H1 (cell line): ENCODE results near the gene ERICH2. TPM values are rescaled to one million over a fixed set of nuclear protein-coding genes. Genes with fewer than 3 reads are reported as not detected.

ENCODE experiments used
- CTCF ChIA-PET: fragments of 300-600 bp; sonication (Branson Sonifier 250); formaldehyde crosslinking; loops from one replicate; lab custom pipeline; 2021; ENCODE audit not compliant: partially characterized antibody; lab: Charles Lee
- POLR2A ChIA-PET: fragments of 300-600 bp; sonication (Branson Sonifier 250); formaldehyde crosslinking; loops from one replicate; lab custom pipeline; 2021; ENCODE audit warnings: inconsistent platforms; ENCODE audit not compliant: partially characterized antibody; lab: Charles Lee
- DNase-seq, 2 experiments: peaks; one replicate each; pipeline versions ENCODE4 v3.0.0 to v3.0.0-alpha.2; 2010 to 2022; ENCODE audit warnings: low spot score in 2 of 2, low read depth in 1 of 2, mixed read lengths in 1 of 2
- FAIRE-seq: peaks from 2 replicates; lab custom pipeline; 2011; peaks lifted over from hg19 to GRCh38; lab: Jason Lieb, UNC
- H2AFZ ChIP-seq: 2 replicates; pipeline ENCODE4 v1.8.1; 2012; ENCODE audit warnings: low read length, inconsistent platforms
- H2AK5ac ChIP-seq: 2 replicates; pipeline ENCODE4 v1.6.1; 2013; ENCODE audit warnings: low read depth, low read length
- H2BK120ac ChIP-seq: replicated peaks from 2 replicates; pipeline ENCODE3; 2013; ENCODE audit warnings: low read depth, low read length, inconsistent platforms
- H2BK12ac ChIP-seq: 2 replicates; pipeline ENCODE4 v1.6.1; 2013; ENCODE audit warnings: low read depth, low read length
- H2BK15ac ChIP-seq: 2 replicates; pipeline ENCODE4 v1.6.1; 2013; ENCODE audit warnings: low read length
- H2BK20ac ChIP-seq: 2 replicates; pipeline ENCODE4 v1.6.1; 2013; ENCODE audit warnings: low read length
- H2BK5ac ChIP-seq: 2 replicates; pipeline ENCODE4 v1.6.1; 2013; ENCODE audit warnings: low read depth, low read length
- H3K14ac ChIP-seq: 2 replicates; pipeline ENCODE4 v1.6.1; 2013; ENCODE audit warnings: inconsistent platforms; ENCODE audit not compliant: insufficient read length
- H3K18ac ChIP-seq: 2 replicates; pipeline ENCODE4 v1.6.1; 2013; ENCODE audit warnings: low read length; ENCODE audit errors: extremely low read depth
- H3K23ac ChIP-seq: 2 replicates; pipeline ENCODE4 v1.6.1; 2013; ENCODE audit warnings: inconsistent platforms; ENCODE audit not compliant: insufficient read length
- H3K23me2 ChIP-seq: 2 replicates; pipeline ENCODE4 v1.6.1; 2013; ENCODE audit warnings: low read depth, low read length
- H3K27ac ChIP-seq: 2 replicates; pipeline ENCODE4 v1.6.1; 2011; ENCODE audit warnings: low read depth, low read length, inconsistent platforms
- H3K27me3 ChIP-seq, 4 experiments: replicated peaks in 1 of 4; 1 replicate in 1 of 4; 2 replicates in 3 of 4; pipeline versions ENCODE4 v1.6.1 to v1.8.1; 2011 to 2013; ENCODE audit warnings: low read length in 3 of 4, mild to moderate bottlenecking in 3 of 4, inconsistent platforms in 2 of 4, mixed read lengths in 2 of 4, moderate library complexity in 1 of 4; ENCODE audit not compliant: control insufficient read depth in 3 of 4, insufficient read depth in 3 of 4; ENCODE audit errors: extremely low read depth in 1 of 4
- H3K36me3 ChIP-seq, 4 experiments: 2 replicates each; pipeline versions ENCODE4 v1.6.1 to v1.8.1; 2011 to 2013; ENCODE audit warnings: mild to moderate bottlenecking in 4 of 4, low read length in 3 of 4, moderate library complexity in 2 of 4, control low read depth in 1 of 4, inconsistent platforms in 1 of 4; ENCODE audit not compliant: insufficient read depth in 4 of 4, control insufficient read depth in 2 of 4
- H3K4ac ChIP-seq: replicated peaks from 2 replicates; pipeline ENCODE3; 2013; ENCODE audit warnings: low read length, low read depth, mixed read lengths, inconsistent platforms; ENCODE audit not compliant: insufficient read length
- H3K4me1 ChIP-seq, 4 experiments: replicated peaks in 1 of 4; 1 replicate in 1 of 4; 2 replicates in 3 of 4; pipeline versions ENCODE4 v1.6.1 to v1.8.1; 2011 to 2013; ENCODE audit warnings: low read length in 3 of 4, inconsistent platforms in 2 of 4, mixed read lengths in 1 of 4; ENCODE audit not compliant: insufficient read depth in 4 of 4, control insufficient read depth in 3 of 4
- H3K4me2 ChIP-seq, 2 experiments: 2 replicates each; pipeline versions ENCODE4 v1.6.1 to v1.8.1; 2011 to 2013; ENCODE audit warnings: low read depth in 2 of 2, low read length in 2 of 2, control low read depth in 1 of 2, inconsistent platforms in 1 of 2, mild to moderate bottlenecking in 1 of 2; ENCODE audit not compliant: insufficient read depth in 1 of 2
- H3K4me3 ChIP-seq, 4 experiments: fragments of 200-600, 300-600 bp in 1 of 4; sonication (generic), shearing (Covaris generic), sonication (Bioruptor Twin) in 1 of 4; 2 replicates each; pipeline versions ENCODE4 v1.5.1 to v1.8.1; 2011 to 2016; ENCODE audit warnings: low read length in 4 of 4, low read depth in 3 of 4, control low read depth in 2 of 4, inconsistent platforms in 2 of 4, mild to moderate bottlenecking in 2 of 4, mixed read lengths in 1 of 4, moderate library complexity in 1 of 4; ENCODE audit not compliant: insufficient read depth in 2 of 4; ENCODE audit errors: extremely low read depth in 1 of 4
- H3K56ac ChIP-seq: replicated peaks from 2 replicates; pipeline ENCODE3; 2013; ENCODE audit warnings: low read depth, mild to moderate bottlenecking, mixed read lengths, low read length, inconsistent platforms; ENCODE audit not compliant: insufficient read length
- H3K79me1 ChIP-seq: 2 replicates; pipeline ENCODE4 v1.6.1; 2013; ENCODE audit warnings: low read depth, low read length, control low read depth
- H3K79me2 ChIP-seq, 2 experiments: 2 replicates each; pipeline versions ENCODE4 v1.6.1 to v1.8.1; 2012 to 2013; ENCODE audit warnings: low read length in 2 of 2, mild to moderate bottlenecking in 2 of 2, inconsistent platforms in 1 of 2; ENCODE audit not compliant: insufficient read depth in 2 of 2, control insufficient read depth in 1 of 2
- H3K9ac ChIP-seq, 4 experiments: replicated peaks in 1 of 4; 1 replicate in 1 of 4; 2 replicates in 3 of 4; pipeline versions ENCODE4 v1.6.1 to v1.8.1; 2011 to 2013; ENCODE audit warnings: low read depth in 3 of 4, low read length in 3 of 4, control low read depth in 2 of 4, mild to moderate bottlenecking in 2 of 4, moderate library complexity in 2 of 4, inconsistent platforms in 1 of 4; ENCODE audit errors: extremely low read depth in 1 of 4
- H3K9me3 ChIP-seq, 2 experiments: 2 replicates each; pipeline versions ENCODE4 v1.6.1 to v1.8.1; 2012 to 2013; ENCODE audit warnings: mild to moderate bottlenecking in 2 of 2, moderate library complexity in 2 of 2, control low read depth in 1 of 2, inconsistent platforms in 1 of 2, low read depth in 1 of 2, low read length in 1 of 2, mixed read lengths in 1 of 2; ENCODE audit not compliant: insufficient read depth in 2 of 2
- H4K20me1 ChIP-seq, 2 experiments: replicated peaks in 1 of 2; 2 replicates each; pipeline versions ENCODE3 to v1.8.1; 2011 to 2013; ENCODE audit warnings: inconsistent platforms in 2 of 2, low read length in 2 of 2, mild to moderate bottlenecking in 1 of 2; ENCODE audit not compliant: insufficient read depth in 2 of 2, control insufficient read depth in 1 of 2
- H4K5ac ChIP-seq: 2 replicates; pipeline ENCODE4 v1.6.1; 2013; ENCODE audit warnings: low read length, low read depth, mixed read lengths, inconsistent platforms; ENCODE audit not compliant: insufficient read length
- H4K8ac ChIP-seq: 2 replicates; pipeline ENCODE4 v1.8.0; 2013; ENCODE audit warnings: mild to moderate bottlenecking, moderate library complexity, low read length, inconsistent platforms; ENCODE audit not compliant: insufficient read depth; ENCODE audit errors: extremely low read depth
- H4K91ac ChIP-seq: replicated peaks from 2 replicates; pipeline ENCODE3; 2013; ENCODE audit warnings: low read length, mixed read lengths, inconsistent platforms; ENCODE audit not compliant: insufficient read length
- WGBS, 2 experiments: shearing (Covaris generic) in 1 of 2; methylation state at CpG; one replicate each; pipeline versions ENCODE4 v1.1.6 to v1.1.7; 2013 to 2015; ENCODE audit warnings: low lambda C conversion rate in 2 of 2, mixed read lengths in 2 of 2, inconsistent platforms in 1 of 2, low coverage in 1 of 2, missing lambda C conversion rate in 1 of 2; ENCODE audit not compliant: insufficient replicate concordance in 2 of 2, insufficient coverage in 1 of 2, insufficient read length in 1 of 2; ENCODE audit errors: extremely low coverage in 1 of 2, missing lambda C conversion rate in 1 of 2; 5-methylcytosine and 5-hydroxymethylcytosine counted together
- polyA plus RNA-seq, 7 experiments: library from polyadenylated mRNA; depleted of rRNA in 3 of 7; stranded (reverse) in 5 of 7; unstranded in 2 of 7; fragments of >200 nt in 5 of 7; fragments of 200-250 nt in 2 of 7; gene quantifications; 1 replicate in 5 of 7; 2 replicates in 1 of 7; 4 replicates in 1 of 7; pipeline versions ENCODE4 v1.2.1 to v1.2.3, GENCODE V29; 2011 to 2013; ENCODE audit warnings: missing spikeins in 2 of 7, mixed read lengths in 2 of 7
- total RNA-seq: library from RNA; stranded (reverse); fragmentation: NEBNext Ultra II Directional; extraction: Animal tissue kit (Norgen Biotek cat#: 25700); gene quantifications from 2 replicates; pipeline ENCODE4 v1.2.1, GENCODE V29; 2021

The ERICH2 gene
- total and polyA plus RNA-seq, 2 of the 8 experiments (the other 6 are each of a cell fraction or from before 2014, with no cell fraction given): 0.20 to 2.1 TPM

DNA sequence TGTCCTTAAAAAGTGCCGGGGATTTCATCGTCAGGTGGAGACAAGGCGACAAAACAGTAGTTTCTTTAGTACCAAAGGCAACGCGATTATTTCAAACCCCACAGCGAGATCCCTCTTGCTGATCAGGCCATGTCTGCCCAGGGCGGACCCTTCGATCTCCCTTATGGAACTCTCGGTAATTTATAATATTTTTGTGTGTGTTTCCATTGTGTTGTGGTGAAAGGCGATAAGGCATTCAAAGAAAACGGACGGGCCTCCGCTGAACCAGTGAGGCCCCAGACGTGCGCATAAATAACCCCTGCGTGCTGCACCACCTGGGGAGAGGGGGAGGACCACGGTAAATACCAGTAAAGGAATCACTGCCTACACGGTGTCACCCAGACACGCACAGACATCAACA is 45.1 kb downstream of the ERICH2 start:
- Histone ChIP-seq H2BK20ac (no peak overlapping the region), H3K23me2 (peaks cover 42% of the 10 kb centered on the region), H3K9me3 (no peaks in the 10 kb centered on the region), H3K4me1 (peaks cover 3 to 46% (median 21%) of the 10 kb centered on the region in 4 experiments), H3K36me3 (no peaks in the 10 kb centered on the region; a peak in 1 of 8 replicates), H3K18ac (no peak overlapping the region; the same call in 1 of the 2 replicates), H3K79me2 (no peaks in the 10 kb centered on the region), H3K23ac (no peak overlapping the region), H2AFZ (no peak overlapping the region), H2AK5ac (no peak overlapping the region), H2BK15ac (no peak overlapping the region), H3K56ac (no peak overlapping the region), H3K27me3 (peaks cover 55 to 76% (median 73%) of the 10 kb centered on the region in 4 experiments), H2BK12ac (no peak overlapping the region), H3K27ac (no peak overlapping the region), H3K14ac (no peak overlapping the region), H4K91ac (no peak overlapping the region), H4K8ac (no peak overlapping the region), H3K4me3 (peak overlapping the region; percentile 3 to 70 (median 52); a peak in 7 of 8 replicates), H3K79me1 (no peaks in the 10 kb centered on the region), H2BK120ac (no peak overlapping the region), H2BK5ac (no peak overlapping the region), H3K9ac (no peak overlapping the region), H4K20me1 (peaks cover 0 to 7% of the 10 kb centered on the region in 2 experiments), H3K4ac (no peak overlapping the region), H3K4me2 (peak overlapping the region; percentile 76 to 89), H4K5ac (no peak overlapping the region)
- POLR2A ChIA-PET: interaction anchor here (3.9 kb wide), 1 partner anchor 103 kb away, joined by 13 read pairs; no protein-coding TSS in a partner anchor
- WGBS, 2 experiments: 4% methylated on average over 19 of the region's 19 CpGs; no CpG with 5 or more reads in 1 of the 2 experiments
- CTCF ChIA-PET: interaction anchor here (0.6 to 6.1 kb wide), 36 partner anchors 10 to 883 kb away, joined by 3 to 68 read pairs (median 4); no protein-coding TSS in a partner anchor
- FAIRE-seq: no peak
- no peak for DNase-seq
